Measurements from ENCODE around the gene PARD6B. TPM values are rescaled to one million over a fixed set of nuclear protein-coding genes. Genes with fewer than 3 reads are reported as not detected.
"Not testable (repeated sequence)": the region's sequence is repeated elsewhere in the genome, so short reads cannot be mapped to it uniquely, and the experiment has no call there.

Gene PARD6B
- total RNA-seq, 1 experiment from 2014 or later, result 29.6 TPM

DNA sequence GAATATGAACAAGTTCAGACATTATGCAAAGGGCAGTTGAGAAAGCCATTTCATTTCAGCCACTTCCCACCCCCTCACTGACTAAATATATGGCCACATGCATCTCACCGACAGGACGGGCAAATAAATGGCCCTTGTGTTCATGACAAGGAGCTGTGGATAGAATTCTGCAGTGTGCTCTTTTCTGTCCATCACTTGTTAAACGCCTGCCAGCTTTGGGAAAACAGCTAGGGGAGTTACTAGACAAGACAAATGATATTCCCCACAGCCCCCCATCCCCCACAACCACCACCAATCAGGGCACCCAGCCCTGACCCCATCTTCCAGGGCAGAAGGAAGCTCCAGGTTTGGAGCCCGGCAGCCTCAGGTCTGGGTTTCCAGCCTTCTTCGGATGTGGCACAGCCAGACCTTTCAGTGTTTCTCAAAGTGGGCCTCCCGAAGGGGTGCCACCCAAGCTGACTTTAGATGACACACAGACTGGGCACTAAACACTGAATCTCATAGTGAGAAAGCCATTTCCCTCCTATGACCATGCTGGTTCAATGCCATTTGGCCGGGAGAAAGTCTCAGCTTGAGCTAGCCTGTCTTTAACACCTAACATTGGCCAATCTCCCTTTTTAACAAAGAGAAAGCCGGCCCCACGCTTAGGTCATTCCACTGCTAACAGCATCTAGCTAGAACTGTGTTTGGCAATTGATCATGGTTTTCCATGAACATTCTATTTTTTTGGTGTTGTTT lies 36.1 kb upstream of the PARD6B start:
- Mint-ChIP-seq H3K4me1 (peaks cover 31% of the 10 kb centered on the region), H3K27ac (no peak overlapping the region), H3K9me3 (no peaks in the 10 kb centered on the region), H3K36me3 (no peaks in the 10 kb centered on the region), H3K4me3 (no peak overlapping the region), H3K27me3 (ENCODE audit: low read depth) (no peaks in the 10 kb centered on the region)
- TF ChIP-seq TEAD1 (CRISPR knock-in tag; IDR thresholded peaks at IDR 0.05) (no peak), ZNF396 (CRISPR knock-in tag; IDR thresholded peaks at IDR 0.05; ENCODE audit: borderline replicate concordance) (no peak), CBFB (CRISPR knock-in tag; IDR thresholded peaks at IDR 0.05; ENCODE audit: low read depth) (no peak), ESRRA (CRISPR knock-in tag; IDR thresholded peaks at IDR 0.05; ENCODE audit: borderline replicate concordance) (no peak), ZNF416 (CRISPR knock-in tag; IDR thresholded peaks at IDR 0.05) (no peak), SOX15 (CRISPR knock-in tag; IDR thresholded peaks at IDR 0.05) (no peak), NFYB (CRISPR knock-in tag; conservative IDR thresholded peaks at IDR 0.05; ENCODE audit: low read depth) (no peak), ATF1 (CRISPR knock-in tag; IDR thresholded peaks at IDR 0.05) (no peak), GRHL2 (CRISPR knock-in tag; IDR thresholded peaks at IDR 0.05; ENCODE audit: insufficient replicate concordance, severe bottlenecking) (no peak), KAT7 (CRISPR knock-in tag; IDR thresholded peaks at IDR 0.05; ENCODE audit: borderline replicate concordance) (no peak), GTF2I (CRISPR knock-in tag; conservative IDR thresholded peaks at IDR 0.05) (no peak), PRRX2 (CRISPR knock-in tag; IDR thresholded peaks at IDR 0.05) (no peak)
- TF ChIP-seq, protein P1, sequence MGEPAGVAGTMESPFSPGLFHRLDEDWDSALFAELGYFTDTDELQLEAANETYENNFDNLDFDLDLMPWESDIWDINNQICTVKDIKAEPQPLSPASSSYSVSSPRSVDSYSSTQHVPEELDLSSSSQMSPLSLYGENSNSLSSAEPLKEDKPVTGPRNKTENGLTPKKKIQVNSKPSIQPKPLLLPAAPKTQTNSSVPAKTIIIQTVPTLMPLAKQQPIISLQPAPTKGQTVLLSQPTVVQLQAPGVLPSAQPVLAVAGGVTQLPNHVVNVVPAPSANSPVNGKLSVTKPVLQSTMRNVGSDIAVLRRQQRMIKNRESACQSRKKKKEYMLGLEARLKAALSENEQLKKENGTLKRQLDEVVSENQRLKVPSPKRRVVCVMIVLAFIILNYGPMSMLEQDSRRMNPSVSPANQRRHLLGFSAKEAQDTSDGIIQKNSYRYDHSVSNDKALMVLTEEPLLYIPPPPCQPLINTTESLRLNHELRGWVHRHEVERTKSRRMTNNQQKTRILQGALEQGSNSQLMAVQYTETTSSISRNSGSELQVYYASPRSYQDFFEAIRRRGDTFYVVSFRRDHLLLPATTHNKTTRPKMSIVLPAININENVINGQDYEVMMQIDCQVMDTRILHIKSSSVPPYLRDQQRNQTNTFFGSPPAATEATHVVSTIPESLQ (CRISPR knock-in tag; IDR thresholded peaks at IDR 0.05), result no peak
- TF ChIP-seq, protein P2, sequence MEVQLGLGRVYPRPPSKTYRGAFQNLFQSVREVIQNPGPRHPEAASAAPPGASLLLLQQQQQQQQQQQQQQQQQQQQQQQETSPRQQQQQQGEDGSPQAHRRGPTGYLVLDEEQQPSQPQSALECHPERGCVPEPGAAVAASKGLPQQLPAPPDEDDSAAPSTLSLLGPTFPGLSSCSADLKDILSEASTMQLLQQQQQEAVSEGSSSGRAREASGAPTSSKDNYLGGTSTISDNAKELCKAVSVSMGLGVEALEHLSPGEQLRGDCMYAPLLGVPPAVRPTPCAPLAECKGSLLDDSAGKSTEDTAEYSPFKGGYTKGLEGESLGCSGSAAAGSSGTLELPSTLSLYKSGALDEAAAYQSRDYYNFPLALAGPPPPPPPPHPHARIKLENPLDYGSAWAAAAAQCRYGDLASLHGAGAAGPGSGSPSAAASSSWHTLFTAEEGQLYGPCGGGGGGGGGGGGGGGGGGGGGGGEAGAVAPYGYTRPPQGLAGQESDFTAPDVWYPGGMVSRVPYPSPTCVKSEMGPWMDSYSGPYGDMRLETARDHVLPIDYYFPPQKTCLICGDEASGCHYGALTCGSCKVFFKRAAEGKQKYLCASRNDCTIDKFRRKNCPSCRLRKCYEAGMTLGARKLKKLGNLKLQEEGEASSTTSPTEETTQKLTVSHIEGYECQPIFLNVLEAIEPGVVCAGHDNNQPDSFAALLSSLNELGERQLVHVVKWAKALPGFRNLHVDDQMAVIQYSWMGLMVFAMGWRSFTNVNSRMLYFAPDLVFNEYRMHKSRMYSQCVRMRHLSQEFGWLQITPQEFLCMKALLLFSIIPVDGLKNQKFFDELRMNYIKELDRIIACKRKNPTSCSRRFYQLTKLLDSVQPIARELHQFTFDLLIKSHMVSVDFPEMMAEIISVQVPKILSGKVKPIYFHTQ (CRISPR knock-in tag; IDR thresholded peaks at IDR 0.05), result no peak
- TF ChIP-seq, protein P3, sequence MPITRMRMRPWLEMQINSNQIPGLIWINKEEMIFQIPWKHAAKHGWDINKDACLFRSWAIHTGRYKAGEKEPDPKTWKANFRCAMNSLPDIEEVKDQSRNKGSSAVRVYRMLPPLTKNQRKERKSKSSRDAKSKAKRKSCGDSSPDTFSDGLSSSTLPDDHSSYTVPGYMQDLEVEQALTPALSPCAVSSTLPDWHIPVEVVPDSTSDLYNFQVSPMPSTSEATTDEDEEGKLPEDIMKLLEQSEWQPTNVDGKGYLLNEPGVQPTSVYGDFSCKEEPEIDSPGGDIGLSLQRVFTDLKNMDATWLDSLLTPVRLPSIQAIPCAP (CRISPR knock-in tag; IDR thresholded peaks at IDR 0.05), result no peak
- ATAC-seq (no peak), DNase-seq (ENCODE audit: low spot score) (no peak)
- CTCF ChIA-PET, result interaction anchor here (0.5 to 3.4 kb wide), 12 partner anchors 16 to 518 kb away, joined by 3 to 19 read pairs (median 5); no protein-coding TSS in a partner anchor
- POLR2A ChIA-PET, result no interaction called here

DNA sequence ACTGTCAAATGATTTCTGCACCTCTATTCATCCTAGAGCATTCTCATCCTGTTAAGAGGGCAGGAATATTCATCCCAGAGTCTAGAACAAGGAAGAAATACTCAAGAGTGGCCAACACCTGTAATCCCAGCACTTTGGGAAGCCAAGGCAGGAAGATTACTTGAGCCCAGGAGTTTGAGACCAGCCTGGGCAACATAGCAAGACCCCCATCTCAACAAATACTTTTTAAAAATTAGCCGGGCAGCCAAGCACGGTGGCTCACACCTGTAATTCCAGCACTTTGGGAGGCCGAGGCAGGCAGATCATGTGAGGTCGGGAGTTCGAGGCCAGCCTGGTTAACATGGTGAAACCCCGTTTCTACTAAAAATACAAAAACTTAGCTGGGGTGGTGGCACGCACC lies 33.1 kb upstream of the PARD6B start:
- H3K4me3 Mint-ChIP-seq; CTCF ChIA-PET; DNase-seq (ENCODE audit: low spot score); H3K27me3 Mint-ChIP-seq (ENCODE audit: low read depth); H3K9me3 Mint-ChIP-seq; POLR2A ChIA-PET; ATAC-seq; H3K36me3 Mint-ChIP-seq; H3K27ac Mint-ChIP-seq: not testable (repeated sequence)
- peaks cover 21% of the 10 kb centered on the region for H3K4me1 Mint-ChIP-seq

DNA sequence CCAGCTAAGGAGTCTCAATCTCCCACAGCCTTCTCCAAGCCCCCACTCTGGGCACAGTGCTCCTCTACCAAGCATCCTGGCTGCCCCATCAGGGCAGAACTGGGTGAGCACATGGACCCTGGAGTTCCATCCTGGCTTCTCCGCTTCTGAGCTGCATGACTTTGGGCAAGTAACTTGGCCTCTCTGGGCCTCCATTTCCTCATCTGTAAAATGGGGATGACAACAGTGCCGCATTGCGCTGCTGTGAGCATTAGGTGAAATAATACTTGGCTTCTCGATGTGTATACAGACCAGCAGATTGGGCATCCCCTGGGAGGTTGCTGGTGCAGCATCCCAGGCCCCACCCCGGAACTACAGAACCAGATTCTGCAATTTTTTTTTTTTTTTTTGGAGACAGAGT lies 31.7 kb upstream of the PARD6B start:
- Mint-ChIP-seq H3K36me3 (no peaks in the 10 kb centered on the region), H3K9me3 (no peaks in the 10 kb centered on the region), H3K4me3 (no peak overlapping the region), H3K27ac (no peak overlapping the region), H3K27me3 (ENCODE audit: low read depth) (no peaks in the 10 kb centered on the region), H3K4me1 (peaks cover 31% of the 10 kb centered on the region)
- ChIA-PET CTCF (interaction anchor here (0.6 to 0.9 kb wide), 2 partner anchors 9 to 94 kb away, joined by 3 to 4 read pairs; partner anchors contain the start of gene RIPOR3), POLR2A (no interaction called here)
- DNase-seq (ENCODE audit: low spot score) (no peak), ATAC-seq (no peak)
- TF ChIP-seq GABPB1 (CRISPR knock-in tag; IDR thresholded peaks at IDR 0.05) (no peak), CREB1 (CRISPR knock-in tag; IDR thresholded peaks at IDR 0.05) (no peak), ZNF232 (CRISPR knock-in tag; IDR thresholded peaks at IDR 0.05) (no peak), GRHL2 (CRISPR knock-in tag; IDR thresholded peaks at IDR 0.05; ENCODE audit: insufficient replicate concordance, severe bottlenecking) (no peak), HMGA2 (CRISPR knock-in tag; IDR thresholded peaks at IDR 0.05) (no peak), NFATC4 (CRISPR knock-in tag; IDR thresholded peaks at IDR 0.05) (no peak), NR1H2 (CRISPR knock-in tag; IDR thresholded peaks at IDR 0.05) (no peak), ESRRA (CRISPR knock-in tag; IDR thresholded peaks at IDR 0.05; ENCODE audit: borderline replicate concordance) (no peak), JAZF1 (CRISPR knock-in tag; IDR thresholded peaks at IDR 0.05) (no peak), PRRX2 (CRISPR knock-in tag; IDR thresholded peaks at IDR 0.05) (no peak), ZNF138 (CRISPR knock-in tag; conservative IDR thresholded peaks at IDR 0.05) (no peak)
- TF ChIP-seq, protein P4, sequence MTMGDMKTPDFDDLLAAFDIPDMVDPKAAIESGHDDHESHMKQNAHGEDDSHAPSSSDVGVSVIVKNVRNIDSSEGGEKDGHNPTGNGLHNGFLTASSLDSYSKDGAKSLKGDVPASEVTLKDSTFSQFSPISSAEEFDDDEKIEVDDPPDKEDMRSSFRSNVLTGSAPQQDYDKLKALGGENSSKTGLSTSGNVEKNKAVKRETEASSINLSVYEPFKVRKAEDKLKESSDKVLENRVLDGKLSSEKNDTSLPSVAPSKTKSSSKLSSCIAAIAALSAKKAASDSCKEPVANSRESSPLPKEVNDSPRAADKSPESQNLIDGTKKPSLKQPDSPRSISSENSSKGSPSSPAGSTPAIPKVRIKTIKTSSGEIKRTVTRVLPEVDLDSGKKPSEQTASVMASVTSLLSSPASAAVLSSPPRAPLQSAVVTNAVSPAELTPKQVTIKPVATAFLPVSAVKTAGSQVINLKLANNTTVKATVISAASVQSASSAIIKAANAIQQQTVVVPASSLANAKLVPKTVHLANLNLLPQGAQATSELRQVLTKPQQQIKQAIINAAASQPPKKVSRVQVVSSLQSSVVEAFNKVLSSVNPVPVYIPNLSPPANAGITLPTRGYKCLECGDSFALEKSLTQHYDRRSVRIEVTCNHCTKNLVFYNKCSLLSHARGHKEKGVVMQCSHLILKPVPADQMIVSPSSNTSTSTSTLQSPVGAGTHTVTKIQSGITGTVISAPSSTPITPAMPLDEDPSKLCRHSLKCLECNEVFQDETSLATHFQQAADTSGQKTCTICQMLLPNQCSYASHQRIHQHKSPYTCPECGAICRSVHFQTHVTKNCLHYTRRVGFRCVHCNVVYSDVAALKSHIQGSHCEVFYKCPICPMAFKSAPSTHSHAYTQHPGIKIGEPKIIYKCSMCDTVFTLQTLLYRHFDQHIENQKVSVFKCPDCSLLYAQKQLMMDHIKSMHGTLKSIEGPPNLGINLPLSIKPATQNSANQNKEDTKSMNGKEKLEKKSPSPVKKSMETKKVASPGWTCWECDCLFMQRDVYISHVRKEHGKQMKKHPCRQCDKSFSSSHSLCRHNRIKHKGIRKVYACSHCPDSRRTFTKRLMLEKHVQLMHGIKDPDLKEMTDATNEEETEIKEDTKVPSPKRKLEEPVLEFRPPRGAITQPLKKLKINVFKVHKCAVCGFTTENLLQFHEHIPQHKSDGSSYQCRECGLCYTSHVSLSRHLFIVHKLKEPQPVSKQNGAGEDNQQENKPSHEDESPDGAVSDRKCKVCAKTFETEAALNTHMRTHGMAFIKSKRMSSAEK (CRISPR knock-in tag; IDR thresholded peaks at IDR 0.05; ENCODE audit: borderline replicate concordance), result no peak
